HG03135 (cell line): ENCODE data around the gene SNRNP35.
"Not testable (repeated sequence)": the region's sequence is repeated elsewhere in the genome, so short reads cannot be mapped to it uniquely, and the experiment has no call there.

ENCODE experiments used
- ATAC-seq: cut with Tn5 transposase; IDR thresholded peaks from one replicate; pipeline ENCODE4 v1.9.1; 2021; ENCODE audit warnings: mild to moderate bottlenecking, moderate library complexity; ENCODE audit not compliant: unreplicated experiment

SNRNP35 gene

DNA sequence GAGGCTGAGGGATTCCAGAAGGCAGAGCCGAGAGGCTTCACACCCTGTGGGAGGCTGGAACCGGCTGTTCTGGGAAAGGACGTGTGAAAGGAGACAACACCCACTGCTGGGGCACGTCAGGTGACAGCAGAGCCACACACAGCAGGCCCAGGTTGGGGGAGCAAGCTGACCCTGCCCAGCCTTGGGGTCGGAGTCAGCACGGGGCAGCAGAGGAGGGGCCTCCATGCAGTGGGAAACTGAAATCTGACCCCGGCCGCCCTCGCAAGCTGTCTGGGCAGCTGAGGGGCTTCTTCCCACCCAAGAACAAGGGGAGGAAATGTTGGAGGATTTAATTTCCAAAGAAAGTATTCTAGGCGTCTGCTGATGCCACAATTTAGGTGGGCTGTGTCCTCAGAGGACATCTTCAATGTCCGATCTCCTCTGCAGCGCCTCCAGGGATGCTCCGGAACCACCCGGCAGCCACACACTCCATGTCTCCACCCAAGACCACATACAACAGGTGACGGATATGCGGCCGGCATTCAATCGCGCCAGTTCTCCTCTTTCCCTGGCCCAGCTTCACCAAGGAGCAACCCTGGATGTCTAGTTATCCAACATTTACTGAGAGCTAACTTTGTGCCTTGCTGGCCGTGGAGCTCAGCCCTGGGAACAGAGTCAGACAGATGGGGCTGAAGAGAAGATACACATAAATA, 30.7 kb downstream of the SNRNP35 start:
- no peak for ATAC-seq

DNA sequence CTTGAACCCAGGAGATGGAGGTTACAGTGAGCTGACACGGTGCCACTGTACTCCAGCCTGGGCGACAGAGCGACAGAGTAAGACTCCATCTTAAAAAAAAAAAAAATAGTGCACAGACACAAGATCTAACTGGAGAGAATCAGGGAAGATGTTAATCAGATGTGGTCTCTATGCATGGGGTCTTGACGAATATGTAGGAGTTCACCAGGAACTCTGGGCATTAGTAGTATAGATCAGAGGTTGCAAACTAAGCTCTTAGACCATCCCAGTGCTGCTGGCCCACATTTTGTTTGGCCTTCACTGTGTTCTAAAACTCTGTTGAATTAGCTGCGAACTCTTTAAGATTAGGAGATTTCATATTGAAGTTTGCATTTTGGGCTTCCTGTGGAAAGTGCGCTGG, 31.6 kb downstream of the SNRNP35 start:
- no peak for ATAC-seq

DNA sequence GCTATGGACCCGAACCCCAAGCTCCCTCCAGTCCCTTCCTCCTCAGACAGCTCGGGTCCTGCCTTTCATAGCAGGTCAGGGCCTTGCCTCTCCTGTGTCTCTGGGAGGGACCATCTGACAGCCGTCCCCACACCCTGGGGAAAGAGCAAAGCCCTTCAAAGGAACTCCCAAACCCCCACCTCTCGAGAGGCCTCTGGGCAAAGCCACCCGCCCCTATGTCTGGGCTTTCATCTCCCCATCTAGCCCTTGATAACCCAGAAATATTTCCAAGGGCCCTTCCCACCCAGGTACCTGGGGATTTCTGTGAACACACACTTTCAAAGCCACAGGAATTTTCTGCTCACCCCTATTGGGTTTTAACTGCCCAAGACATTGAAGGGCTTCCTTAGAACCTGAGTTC, 32.1 kb downstream of the SNRNP35 start:
- ATAC-seq = no peak

DNA sequence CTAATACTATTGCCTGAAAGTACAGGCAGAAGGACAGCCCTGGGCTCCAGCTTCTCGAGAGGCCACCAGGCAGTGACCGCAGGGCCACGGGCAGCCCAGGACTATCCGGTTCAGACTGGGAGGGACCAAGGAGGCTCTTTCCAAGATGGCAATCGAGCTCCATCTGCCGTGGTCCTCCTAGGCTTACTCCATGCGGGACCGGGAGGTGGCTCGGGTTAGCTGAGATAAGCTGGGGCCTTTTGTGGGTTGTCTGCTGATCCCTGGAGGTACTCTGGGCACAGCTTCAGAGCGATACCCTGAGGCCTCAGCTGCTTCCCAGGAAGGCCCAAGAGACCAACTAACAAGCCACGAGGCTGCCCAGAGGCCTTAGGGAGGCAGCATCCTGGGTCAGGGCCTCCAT, 33.1 kb downstream of the SNRNP35 start:
- no peak for ATAC-seq

DNA sequence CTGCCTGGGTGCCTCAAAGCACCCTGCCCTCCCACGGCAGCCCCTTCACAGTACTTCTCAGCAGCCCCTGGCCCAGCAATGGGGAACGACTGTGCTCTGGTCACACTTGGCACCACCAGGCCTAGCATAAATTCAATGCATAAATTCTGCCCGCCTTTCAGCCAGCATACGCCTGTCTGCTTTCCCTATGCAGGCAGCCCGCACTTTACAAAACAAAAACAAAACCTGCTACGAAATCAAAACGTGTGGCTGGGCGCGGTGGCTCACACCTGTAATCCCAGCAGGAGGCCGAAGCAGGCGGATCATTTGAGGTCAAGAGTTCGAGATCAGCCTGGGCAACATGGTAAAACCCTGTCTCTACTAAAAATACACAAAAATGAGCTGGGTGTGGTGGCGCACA, 33.5 kb downstream of the SNRNP35 start:
- ATAC-seq = no peak

DNA sequence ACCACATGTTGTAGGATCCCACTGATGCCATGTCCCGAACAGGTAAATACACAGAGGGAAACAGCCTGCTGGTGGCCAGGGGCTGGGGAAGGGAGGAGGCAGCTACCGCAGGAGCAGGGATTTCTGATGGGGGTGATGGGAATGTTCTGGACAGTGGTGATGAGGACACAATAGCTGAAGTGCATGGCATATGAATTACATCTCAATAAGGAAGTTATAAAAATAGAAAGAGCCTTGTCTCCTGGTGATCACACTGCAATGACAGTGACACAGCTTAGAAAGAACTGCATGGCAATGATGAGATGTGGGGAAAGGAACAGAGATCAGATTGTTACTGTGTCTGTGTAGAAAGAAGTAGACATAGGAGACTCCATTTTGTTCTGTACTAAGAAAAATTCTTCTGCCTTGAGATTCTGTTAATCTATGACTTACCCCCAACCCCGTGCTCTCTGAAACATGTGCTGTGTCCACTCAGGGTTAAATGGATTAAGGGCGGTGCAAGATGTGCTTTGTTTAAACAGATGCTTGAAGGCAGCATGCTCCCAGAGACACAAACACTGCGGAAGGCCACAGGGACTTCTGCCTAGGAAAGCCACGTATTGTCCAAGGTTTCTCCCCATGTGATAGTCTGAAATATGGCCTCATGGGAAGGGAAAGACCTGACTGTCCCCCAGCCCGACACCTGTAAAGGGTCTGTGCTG, 34.5 kb downstream of the SNRNP35 start:
- not testable (repeated sequence) for ATAC-seq

DNA sequence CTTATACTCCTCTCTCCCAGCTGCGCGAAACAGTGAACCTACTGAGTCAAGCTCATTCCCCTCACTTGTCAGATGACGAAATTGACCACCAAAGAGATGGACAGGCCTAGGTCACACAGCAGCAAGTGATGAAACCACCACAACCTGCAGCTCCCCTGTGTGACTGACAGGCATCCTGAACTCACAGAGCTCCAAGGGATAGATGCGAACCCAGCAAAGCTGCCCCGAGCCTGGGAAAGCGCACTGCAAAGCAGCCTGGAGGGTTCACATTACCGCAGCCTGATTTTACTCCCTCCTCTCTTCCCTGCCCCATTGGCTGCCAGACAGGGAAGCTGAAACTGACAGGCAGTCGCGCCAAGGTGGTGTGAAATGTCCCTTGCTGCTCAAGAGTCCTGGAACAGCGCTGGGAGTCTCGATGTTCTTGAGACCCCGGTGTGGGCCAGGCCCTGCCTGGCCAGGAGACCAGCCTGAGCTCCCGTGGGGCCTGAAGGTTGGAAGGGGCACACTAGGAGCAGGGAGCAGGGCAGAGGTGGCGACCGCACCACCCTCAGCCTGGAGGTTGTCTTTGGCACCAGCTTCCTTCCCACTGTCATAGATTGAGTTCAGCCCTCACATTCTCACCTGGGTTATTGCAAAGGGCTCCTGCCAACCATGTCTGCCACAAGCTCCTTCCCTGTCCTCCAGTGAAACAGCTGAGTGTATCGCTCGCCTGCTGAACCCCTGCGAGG, 36.3 kb downstream of the SNRNP35 start:
- ATAC-seq = no peak

DNA sequence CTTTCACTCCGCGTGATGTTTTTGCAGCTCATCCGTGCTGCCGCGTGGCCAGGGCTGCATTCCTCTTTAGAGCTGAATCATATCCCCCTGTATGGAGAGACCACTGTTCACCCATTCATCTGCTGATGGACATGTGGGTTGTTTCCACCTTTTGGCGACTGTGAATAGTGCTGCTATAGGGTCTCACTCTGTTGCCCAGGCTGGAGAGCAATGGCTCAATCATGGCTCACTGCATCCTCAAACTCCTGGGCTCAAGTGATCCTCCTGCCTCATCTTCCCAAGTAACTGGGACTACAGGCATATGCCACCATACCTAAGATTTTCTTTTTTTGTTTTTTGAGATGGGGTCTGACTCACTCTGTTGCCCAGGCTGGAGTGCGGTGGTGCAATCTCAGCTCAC, 39.1 kb downstream of the SNRNP35 start:
- no peak for ATAC-seq

DNA sequence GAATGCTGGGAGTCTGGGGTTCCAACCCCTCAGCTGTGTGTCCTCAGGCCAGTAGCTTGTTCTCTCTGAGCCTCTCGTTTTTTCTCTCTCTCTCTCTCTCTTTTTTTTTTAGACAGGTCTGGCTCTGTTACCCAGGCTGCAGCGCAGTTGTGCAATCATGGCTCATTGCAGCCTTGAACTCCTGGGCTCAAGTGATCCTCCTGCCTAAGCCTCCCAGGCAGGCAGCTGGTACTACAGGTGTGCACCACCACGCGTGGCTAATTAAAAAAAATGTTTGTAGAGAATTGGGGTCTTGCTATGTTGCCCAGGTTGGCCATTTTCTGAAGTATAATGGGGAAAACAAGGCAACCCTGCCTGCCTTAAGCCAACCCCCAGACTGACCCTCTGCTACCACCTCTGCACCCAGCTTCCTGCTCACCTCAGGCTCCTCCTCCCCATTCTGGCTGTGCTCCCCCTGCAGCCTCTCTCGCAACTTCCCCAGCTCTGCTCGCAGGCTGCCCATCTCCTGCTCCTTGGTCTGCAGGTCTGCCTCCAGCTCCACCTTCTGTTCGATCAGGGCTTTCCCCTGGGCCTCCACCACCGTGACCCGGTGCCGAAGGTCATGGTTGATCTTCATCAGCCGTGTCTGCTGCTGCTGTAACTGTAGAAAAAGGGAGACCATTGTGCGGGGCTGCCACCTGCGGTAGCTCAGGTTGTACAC, 40.3 kb downstream of the SNRNP35 start:
- no peak for ATAC-seq

DNA sequence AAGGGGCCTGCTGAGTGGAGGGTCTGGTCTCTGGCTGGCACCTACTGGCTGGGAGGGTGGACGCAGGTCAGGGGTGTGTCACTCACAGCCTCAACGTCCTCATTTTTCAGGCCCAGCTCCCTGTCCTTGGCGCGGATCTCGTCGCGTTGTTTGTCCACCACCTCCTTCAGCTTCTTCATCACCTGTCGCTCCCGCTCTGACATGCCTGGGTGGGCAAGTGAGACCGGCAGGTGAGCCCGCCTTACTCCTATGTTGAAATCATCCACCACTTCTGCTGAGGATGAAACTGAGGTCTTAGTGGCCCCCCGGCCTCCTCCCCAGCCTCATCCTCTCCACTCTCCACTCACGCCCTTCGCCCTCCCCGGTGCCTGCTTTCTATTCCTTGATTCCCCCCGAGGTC, 41.4 kb downstream of the SNRNP35 start:
- no peak for ATAC-seq

DNA sequence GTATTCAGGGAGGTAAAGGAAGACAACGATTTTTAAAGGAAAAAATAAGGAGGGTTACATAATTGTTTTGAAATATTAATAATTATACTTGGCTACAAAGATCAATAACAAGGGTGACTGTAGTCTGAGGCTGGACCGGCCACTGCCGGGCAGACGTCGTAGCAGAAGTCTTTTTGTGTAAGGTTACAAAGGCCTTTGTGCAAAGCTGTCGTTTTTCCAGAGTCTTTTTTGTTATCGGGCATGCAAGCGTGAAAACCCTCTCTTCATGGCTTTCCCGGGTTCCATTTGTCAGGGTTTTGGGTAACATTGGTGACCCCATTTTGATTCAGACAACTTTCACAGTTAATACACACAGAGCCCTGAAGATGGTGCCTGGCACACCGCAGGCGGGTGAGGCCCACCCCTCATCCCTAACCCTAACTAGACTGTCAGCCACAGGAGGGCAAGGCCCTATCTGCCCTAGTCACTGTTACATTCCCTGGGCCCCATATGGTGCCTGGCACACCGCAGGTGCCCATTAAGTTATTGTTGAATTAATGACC, 44.3 kb downstream of the SNRNP35 start:
- no peak for ATAC-seq

DNA sequence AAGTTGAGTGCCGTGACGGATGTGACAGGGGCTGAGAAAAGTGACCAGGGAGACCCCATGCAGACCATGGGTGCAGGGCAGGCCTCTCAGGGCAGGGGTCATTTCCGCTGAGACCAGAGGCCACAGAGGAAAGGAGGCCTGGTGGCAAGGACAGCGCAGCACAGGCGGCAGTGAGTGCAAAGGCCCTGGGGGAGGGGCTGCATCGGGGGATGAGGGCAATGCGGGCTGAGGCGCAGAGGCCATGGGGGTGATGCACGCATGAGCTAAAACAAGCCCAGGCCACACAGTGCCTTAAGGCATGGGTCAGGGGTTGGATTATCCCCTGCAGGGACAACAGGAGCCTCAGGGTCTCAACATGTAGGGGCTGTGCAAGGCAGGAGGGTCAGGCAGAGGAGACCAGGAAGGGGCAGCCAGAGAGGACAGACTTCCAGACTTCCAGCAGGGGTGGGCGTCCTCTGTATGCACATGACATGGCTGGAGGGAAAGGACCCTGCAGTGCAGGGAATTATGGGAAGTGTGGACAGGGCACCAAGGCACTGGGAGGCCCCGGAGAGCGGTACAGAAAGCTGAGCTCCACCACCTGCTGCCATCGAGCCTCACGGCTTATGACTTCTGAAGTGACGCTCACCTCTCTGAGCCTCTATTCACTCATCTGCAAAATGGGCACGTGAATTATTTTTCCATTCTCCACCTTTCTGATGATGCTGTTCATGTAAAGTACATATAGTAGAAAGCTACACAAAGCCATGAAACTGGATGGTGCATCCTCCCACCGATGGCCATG, 48.3 kb downstream of the SNRNP35 start:
- no peak for ATAC-seq

DNA sequence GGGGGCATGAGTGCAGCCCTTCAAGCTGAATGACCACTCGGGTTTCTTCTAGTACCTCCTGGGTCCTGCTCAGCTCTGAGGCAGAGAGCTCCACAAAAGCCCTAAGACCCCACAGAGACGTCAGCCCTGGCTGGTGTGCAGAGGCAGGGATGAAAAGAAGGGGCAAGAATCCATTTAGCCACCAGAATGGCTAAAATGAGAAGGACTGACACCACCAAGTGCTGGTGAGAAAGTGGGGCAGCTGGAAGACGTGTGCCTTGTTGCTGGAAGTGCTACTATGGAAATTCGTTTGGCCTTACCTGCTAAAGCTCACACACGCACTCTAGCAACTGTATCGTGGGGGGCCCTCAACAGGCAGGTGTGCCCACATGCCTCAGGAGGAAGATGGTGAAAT, 48.9 kb downstream of the SNRNP35 start:
- ATAC-seq = no peak

DNA sequence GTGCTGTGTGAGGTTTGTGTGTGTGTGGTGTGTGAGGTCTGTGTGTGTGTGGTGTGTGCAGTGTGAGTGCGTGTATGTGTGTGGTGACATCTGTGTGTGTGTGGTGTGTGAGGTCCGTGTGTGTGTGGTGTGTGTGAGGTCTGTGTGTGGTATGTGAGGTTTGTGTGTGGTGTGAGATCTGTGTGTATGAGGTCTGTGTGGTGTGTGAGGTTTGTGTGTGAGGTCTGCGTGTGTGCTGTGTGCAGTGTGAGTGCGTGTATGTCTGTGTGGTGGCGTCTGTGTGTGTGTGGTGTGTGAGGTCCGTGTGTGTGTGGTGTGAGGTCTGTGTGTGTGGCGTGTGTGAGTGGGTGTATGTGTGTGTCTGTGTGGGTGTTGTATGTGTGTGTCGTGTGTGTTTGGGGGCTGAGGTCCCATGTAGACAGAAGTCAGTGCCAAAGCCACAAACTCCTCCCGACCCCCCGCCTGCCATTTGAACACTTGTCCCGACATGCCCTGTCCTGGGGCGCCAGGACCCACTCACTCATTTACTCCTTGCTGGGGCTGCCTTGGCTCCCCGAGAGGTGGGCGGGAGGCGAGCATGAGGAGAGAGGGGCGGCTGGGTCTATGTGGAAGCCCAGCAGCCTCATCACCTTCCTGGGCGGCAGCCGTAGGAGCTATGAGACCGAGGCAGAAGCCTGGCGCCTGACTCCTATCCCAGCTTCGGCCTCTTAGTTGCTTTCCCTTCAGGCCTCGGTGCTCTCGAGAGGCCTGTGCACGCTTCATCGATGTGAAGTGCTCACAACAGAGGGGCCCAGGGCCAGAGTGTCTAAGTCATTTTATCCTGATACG, 55.1 kb downstream of the SNRNP35 start:
- no peak for ATAC-seq

DNA sequence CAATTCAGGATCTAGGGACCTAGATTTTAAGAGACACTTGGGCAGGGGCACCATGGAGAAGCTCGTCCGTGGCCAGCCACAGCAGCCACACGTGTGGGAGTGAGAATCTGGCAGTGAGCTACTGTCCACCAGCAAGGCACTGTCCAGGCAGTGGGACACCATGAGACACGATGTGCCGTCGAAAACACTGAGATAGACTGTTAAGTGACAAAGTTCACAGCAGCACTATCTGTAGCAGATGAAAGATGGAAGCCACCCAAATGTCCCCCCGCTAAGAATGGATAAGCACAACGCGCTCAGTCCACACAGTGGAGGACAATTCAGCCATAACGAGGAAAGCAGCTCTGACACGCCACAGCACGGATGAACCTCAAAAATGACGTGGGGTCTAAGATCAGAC, 55.9 kb downstream of the SNRNP35 start:
- ATAC-seq = no peak

DNA sequence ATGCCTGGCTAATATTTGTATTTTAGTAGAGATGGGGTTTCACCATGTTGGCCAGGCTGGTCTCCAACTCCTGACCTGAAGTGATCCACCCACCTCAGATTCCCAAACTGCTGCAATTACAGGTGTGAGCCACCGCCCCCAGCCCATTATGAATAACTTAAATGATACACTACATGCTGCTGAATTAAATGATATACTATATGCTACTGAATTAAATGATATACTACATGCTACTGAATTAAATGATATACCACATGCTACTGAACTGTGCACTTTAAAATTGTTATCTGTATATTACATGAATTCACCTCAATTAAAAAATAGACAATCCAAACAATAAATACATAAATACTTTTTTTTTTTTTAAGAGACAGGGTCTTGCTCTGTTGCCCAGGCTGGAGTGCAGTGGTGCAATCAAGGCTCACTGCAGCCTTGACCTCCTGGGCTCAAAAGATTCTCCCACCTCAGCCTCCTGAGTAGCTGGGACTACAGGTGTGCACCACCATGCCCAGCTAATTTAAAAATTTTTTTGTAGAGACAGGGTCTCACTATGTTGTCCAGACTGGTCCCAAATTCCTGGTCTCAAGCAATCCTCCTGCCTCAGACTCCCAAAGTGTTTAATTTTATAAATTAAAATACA, 56.8 kb downstream of the SNRNP35 start:
- ATAC-seq = not testable (repeated sequence)

DNA sequence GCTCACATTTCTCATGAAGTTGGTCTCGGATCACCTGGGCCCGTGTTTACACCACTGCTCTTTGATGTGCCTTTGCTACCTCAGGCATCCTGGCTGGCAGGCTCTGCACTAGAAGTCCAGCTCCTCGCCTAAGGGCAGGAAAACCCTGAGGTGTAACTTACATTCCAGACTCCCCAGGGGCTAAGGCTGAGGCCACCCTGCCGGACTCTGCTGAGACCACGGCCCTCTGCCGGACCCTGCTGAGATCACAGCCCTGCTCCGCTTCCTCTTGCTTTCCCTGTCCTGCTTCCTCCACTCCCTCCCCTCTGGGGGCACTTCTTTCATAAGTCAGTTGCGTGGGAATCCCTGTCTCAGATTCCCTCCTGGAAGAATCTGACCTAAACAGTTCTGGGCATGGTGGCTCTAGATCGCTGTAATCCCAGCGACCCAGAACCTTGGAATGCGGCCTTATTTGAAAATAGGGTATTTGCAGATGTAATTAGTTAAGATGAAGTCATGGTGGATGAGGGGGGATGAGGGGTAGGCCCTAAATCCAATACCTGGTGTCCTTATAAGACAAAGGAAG, 58.4 kb downstream of the SNRNP35 start:
- no peak for ATAC-seq
